Measurements from ENCODE around the gene GALNT13.

Gene GALNT13

DNA sequence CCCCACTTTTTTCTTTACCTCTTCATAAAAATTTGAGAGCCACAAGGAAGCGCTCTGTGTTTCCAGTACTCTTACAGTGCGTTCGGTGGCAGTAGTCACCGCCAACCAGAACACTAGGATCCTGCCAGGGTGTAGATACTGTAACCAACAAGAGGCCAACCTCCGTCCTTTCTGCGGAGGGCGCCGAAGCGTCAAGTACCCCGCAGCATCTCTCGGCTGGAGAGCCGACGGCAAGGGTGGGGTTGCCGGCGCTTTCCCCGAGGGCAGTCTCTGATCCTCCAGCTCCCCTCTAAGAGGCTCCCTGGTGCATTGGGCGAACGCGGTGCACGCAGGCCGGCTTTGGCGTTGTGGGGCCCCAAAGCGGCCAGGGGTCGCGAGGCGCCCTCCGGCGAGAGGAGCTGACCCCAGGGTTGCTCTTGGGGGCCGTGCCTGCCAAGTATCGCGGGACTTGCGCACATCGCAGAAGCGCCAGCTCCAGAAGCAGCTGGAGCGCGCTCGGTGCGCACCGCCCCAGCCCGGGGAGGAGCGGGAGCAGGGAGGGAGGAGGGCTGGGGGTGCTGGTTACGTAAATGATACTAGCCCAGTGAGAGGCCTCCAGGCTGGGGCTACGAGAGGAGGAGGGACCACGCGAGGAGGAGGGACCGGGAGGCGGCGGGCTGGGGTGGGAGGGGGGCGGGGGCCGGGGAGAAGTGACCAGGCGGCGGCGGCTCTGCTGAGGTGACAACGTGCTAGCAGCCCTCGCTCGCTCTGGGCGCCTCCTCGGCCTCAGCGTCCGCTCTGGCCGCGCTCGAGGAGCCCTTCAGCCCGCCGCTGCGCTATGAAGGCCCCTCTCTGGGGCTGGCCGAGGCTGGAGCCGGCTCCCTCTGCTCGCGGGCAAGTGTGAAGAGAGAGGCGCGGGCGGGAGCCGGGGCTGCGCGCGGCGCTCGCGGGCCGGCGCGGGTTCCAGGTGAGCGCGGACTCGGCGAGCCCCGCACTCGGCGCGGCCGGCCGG lies at the start of gene GALNT13:
Gene GALNT13, plus strand, starts transcription at position 692 of the 991 bp plus-strand sequence.
- DNase-seq (ENCODE audit: low spot score): peak; percentile 81

DNA sequence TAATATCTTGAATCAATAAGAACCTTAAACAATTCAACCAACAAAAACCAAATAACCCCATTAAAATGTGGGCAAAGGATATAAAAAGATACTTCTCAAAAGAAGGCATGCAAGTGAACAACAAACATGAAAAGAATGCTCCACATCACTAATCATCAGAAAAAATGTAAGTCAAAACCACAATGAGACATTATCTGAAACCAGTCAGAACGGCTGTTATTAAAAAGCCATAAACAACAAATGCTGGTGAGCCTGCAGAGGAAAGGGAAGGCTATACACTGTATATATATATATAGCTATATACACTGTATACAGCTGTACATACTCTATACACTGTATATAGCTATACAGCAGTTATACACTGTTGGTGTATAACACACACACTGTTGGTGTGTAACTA lies 47.8 kb upstream of the GALNT13 start:
- DNase-seq (ENCODE audit: low spot score): no peak

DNA sequence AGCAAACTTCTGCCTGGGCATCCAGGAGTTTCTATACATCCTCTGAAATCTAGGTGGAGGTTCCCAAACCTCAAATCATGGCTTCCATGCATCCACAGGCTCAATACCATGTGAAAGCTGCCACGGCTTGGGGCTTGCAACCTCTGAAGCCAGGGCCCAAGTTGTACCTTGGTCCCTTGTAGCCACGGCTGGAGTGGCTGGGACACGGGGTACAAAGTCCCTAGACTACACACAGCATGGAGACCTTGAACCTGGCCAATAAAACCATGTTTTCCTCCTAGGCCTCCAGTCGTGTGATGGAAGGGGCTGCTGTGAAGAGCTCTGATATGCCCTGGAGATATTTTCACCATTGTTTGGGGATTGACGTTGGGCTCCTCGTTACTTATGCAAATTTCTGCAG lies 43.4 kb upstream of the GALNT13 start:
- no peak for DNase-seq (ENCODE audit: low spot score)

DNA sequence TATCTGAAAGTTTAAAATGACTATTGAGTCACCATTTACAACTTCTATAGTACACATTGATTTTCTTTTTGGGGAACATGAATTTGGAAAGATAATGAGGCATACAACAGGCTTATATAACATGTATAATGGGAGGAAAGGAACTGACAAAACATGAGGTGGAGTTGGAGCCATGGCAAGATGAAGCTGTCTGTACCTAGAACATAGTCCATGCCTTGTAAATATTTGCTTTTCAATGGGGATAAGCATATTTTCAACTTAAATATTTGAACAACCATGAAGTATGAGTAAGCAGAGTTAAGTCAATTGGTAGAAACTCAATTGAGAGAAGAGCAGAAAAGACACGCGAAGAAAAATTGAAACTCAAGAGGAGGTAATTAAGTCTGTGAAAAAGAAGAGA lies 37.1 kb upstream of the GALNT13 start:
- DNase-seq (ENCODE audit: low spot score): no peak

DNA sequence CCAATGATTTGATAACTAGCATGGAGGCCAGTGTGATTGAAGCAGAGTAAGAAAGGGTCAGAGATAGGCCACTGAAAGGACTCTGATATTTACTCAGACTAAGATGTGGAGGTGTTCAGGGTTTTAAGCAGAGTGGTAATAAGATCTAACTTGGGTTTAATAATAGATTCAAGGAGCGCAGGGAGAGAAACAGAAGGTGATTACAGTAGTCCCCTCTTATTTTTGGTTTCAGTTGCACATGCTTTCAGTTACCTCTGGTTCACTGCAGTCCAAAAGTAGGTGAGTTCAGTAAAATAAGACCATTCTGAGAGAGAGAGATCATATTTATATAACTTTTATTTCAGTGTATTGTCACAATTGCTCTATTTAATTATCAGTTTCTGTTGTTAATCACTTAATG lies 13.5 kb upstream of the GALNT13 start:
- DNase-seq (ENCODE audit: low spot score): no peak

- peak; percentile 20 for DNase-seq (ENCODE audit: low spot score)
These were observed 7.7 kb upstream of the GALNT13 start for GRCh38 chr2:153864022-153864421.

DNA sequence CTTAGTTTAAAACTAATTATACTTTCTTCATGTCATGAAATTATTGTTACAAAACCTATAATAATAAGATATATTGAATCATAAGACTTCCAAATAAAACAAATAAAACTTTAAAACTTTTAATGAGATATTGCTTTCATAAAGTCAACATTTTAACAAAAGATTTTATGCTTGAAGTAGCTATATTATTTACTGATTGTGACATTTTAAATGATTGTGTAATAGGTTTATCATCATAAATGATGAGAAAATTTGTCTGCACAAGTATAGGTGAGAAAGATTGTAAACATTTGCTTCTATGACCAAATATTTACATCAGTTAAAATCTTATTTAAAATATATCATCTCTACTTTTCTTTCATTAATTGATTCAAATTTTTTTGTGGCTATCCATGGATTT lies 5.1 kb upstream of the GALNT13 start:
- no peak for DNase-seq (ENCODE audit: low spot score)

DNA sequence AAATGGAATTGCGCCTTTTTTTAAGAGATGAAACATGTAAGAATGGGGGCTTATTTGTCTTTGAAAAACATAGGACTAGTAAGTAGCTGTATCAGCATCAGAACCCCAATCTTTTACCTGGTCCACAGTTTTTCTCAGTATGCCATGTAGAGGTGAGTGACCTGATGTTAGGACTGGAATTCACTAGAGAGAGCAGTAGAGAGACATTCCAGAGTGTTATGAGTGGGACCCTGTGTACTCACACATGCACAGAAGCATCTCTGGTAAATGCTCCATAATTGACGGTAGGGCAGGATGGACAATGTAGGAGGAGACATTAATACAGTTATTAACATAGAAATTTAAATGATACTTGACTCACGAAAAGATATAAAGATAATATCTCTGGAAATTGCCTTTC lies 1.4 kb upstream of the GALNT13 start:
- peak; percentile 11 for DNase-seq (ENCODE audit: low spot score)

- peak; percentile 8 for DNase-seq (ENCODE audit: low spot score)
These were observed 759 bp downstream of the GALNT13 start for GRCh38 chr2:153872311-153873051.

GRCh38 chr2:153873052-153874048 lies 1.6 kb downstream of the GALNT13 start:
- peak; percentile 15 for DNase-seq (ENCODE audit: low spot score)

DNA sequence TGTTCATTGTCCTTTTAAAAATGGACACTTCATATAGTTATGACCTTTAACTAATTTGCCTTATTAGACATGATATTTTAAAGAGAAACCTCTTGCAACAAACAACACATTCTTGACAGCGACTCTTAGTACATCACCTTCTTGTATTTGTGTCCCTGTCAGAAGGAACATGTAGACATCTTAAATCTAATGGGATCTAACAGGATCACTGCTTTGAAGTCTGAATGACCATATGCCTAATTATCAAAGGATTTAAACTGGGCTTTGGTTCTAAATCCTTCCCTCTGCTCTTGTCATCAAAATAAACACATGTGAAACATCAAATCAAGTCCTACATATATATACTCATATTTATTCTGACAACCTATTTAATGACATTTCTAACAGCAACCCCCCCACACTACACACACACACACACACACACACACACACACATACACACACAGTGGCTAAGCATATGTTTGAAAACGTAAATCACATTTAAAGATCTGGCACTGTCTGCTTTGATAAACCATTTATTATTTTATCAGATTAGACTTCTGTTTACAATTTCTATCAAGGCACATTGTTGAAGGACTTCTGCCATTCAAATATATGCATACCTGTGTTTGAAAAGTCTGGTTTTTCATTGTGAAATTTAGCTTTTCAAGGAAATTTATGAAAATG lies 4.2 kb downstream of the GALNT13 start:
- DNase-seq (ENCODE audit: low spot score): no peak

DNA sequence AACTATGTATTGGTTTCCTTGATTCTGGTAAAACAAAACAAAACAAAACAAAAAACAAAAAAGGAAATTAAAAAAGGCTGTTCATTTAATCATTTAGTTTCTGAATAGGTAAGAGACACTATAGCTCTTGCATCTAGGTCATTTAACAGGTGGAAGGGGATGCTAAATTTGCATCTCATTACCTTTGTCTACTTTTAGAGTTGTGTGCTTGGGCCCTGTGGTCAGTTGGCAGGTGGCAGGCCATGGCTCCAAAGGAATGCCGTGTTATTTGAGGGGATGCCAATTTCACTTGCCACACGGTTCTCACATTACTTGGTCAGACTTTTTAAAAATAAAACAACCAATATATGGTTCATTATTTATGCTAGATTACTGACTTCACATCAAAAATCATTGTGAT lies 9.2 kb downstream of the GALNT13 start:
- DNase-seq (ENCODE audit: low spot score): no peak

DNA sequence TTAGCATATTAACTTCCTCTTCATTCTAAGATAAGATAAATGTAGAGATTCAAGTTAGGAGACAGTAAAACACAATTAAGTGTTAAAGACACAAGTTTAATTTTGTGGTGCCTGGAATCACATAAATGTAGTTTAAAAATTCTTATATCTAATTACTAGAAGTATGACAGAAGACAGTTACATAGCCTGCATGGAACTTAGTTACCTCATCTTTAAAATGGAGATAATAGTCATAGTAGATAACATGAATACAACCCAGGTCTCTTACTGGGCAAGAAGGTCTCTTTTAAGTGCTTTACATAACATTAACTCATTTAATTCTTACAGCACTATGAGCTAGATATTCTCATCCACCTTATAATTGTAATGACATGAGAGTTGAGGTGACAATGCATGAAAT lies 15.1 kb downstream of the GALNT13 start:
- DNase-seq (ENCODE audit: low spot score): no peak

DNA sequence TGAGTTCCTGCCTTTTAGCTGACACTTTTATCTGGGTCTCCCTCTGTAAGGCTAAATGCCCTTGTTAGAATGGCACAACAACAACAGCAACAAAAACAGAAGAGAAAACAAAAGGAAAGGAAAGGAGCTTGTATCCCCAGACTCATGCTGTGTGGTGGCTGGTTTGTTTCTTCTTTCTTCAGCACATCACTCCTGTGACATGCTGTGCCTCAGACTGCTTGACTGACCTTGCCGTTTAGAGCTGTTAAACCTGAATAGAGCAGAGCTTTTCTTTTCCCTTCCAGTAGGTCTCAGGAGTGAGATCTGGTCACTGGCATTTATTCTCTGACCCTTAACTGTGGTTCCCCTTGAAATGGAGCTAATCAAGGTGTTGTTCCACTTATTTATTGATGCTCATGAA lies 18.9 kb downstream of the GALNT13 start:
- DNase-seq (ENCODE audit: low spot score): peak; percentile 30

GRCh38 chr2:153891051-153891450 lies 19.3 kb downstream of the GALNT13 start:
- DNase-seq (ENCODE audit: low spot score): no peak

GRCh38 chr2:153912798-153913396 lies 41.2 kb downstream of the GALNT13 start:
- no peak for DNase-seq (ENCODE audit: low spot score)

GRCh38 chr2:153917570-153917969 lies 45.8 kb downstream of the GALNT13 start:
- no peak for DNase-seq (ENCODE audit: low spot score)

- DNase-seq (ENCODE audit: low spot score): no peak
These were observed 63.8 kb downstream of the GALNT13 start for GRCh38 chr2:153935511-153935910.

DNA sequence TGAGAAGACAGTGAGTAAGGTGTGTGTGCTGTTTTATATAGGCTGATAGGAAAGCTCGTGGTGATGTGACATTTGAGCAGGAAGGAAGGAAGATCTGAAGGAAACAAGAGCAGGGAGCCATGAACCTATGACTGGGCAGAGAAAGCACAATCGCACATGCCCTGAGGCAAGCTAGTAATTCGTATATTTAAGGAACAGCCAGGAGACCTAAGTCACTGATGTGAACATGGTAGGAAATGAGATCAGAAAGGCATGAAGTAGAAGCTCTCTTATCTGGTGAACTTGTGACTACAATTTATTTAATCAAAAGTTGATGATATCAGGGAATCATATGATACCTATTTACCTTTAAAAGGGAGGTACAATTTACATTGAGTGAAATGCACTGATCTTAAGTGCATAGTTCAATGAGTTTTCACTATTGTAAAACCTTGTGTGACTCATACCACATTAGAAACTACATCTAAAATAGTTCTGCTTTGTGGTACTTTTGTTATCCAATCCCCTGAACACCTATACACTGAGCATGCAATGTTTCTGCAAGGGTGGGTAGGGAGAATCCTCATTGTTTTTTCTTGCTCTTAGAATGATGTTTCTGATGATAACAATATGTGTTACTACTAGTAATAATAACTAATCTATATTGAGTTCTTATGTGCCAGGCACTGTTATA lies 67.5 kb downstream of the GALNT13 start:
- DNase-seq (ENCODE audit: low spot score): no peak

DNA sequence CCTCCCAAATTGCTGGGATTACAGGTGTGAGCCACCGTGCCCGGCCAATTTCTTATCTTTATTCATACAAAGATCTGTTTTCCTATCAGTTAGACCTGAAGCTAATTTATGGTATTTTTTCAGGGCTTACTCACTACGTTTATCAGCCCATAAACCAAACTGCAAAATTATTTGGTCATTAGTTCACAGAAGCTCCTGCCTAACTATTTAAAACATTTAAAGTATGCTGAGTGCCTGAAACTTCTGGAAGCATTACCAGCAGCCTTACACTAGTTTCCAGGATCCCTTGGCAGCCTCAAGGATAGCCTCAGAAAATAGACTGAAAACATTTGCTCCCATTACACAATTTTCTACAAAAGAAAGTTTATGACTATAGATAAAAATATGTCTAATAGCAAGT lies 68.8 kb downstream of the GALNT13 start:
- DNase-seq (ENCODE audit: low spot score): no peak
